HepG2 (cell line): ENCODE measurements around the gene PRM3. TPM values are rescaled to one million over a fixed set of nuclear protein-coding genes. Genes with fewer than 3 reads are reported as not detected.

ENCODE experiments used
- ATF4 ChIP-seq, 2 experiments: fragments of 450-650 bp in 1 of 2; sonication (generic) in 1 of 2; formaldehyde crosslinking; IDR thresholded peaks; 2 replicates each; pipeline versions ENCODE4 v1.5.0 to v1.8.0; 2020 to 2022; ENCODE audit warnings: mild to moderate bottlenecking in 1 of 2, missing genetic modification reagents in 1 of 2
- BRD4 ChIP-seq: sonication (generic); formaldehyde crosslinking; IDR thresholded peaks from 2 replicates; pipeline ENCODE4 v1.4.0; 2020; ENCODE audit warnings: missing genetic modification reagents
- DMAP1 ChIP-seq: IDR thresholded peaks from 2 replicates; pipeline ENCODE4 v1.6.1; 2016
- RNF2 ChIP-seq: fragments of 450-650 bp; conservative IDR thresholded peaks from 2 replicates; pipeline ENCODE4 v1.6.1; 2016; ENCODE audit warnings: low read depth
- YEATS2 ChIP-seq: sonication (generic); formaldehyde crosslinking; IDR thresholded peaks from 2 replicates; pipeline ENCODE4 v1.4.0; 2020; ENCODE audit warnings: missing genetic modification reagents, borderline replicate concordance
- YY1 ChIP-seq: IDR thresholded peaks from 2 replicates; pipeline ENCODE4 v1.6.1; 2011; ENCODE audit warnings: low read length, low read depth, moderate library complexity, mild to moderate bottlenecking; ENCODE audit not compliant: insufficient read depth, insufficient replicate concordance
- ZFP91 ChIP-seq: sonication (generic); formaldehyde crosslinking; IDR thresholded peaks from 2 replicates; pipeline ENCODE4 v1.9.0; 2022; ENCODE audit warnings: missing genetic modification reagents, mild to moderate bottlenecking, borderline replicate concordance
- ZNF224 ChIP-seq: sonication (generic); formaldehyde crosslinking; IDR thresholded peaks from 2 replicates; pipeline ENCODE4 v1.5.0; 2020; ENCODE audit warnings: mild to moderate bottlenecking, missing genetic modification reagents
- ZNF263 ChIP-seq: sonication (generic); formaldehyde crosslinking; IDR thresholded peaks from 2 replicates; pipeline ENCODE4 v1.4.0; 2020; ENCODE audit warnings: missing genetic modification reagents
- ZNF264 ChIP-seq: sonication (generic); formaldehyde crosslinking; IDR thresholded peaks from 2 replicates; pipeline ENCODE4 v1.4.0; 2020; ENCODE audit warnings: missing genetic modification reagents
- ZNF280D ChIP-seq: sonication (generic); formaldehyde crosslinking; IDR thresholded peaks from 2 replicates; pipeline ENCODE4 v1.5.1; 2020; ENCODE audit warnings: mild to moderate bottlenecking, missing genetic modification reagents
- ZNF503 ChIP-seq: sonication (generic); formaldehyde crosslinking; IDR thresholded peaks from 2 replicates; pipeline ENCODE4 v1.4.0; 2020; ENCODE audit warnings: missing genetic modification reagents
- ZNF792 ChIP-seq: IDR thresholded peaks from 2 replicates; pipeline ENCODE4 v1.6.1; 2016
- ZSCAN25 ChIP-seq: sonication (generic); formaldehyde crosslinking; IDR thresholded peaks from 2 replicates; pipeline ENCODE4 v1.8.0; 2022; ENCODE audit warnings: mild to moderate bottlenecking, missing genetic modification reagents
- polyA plus RNA-seq, 8 experiments: library from polyadenylated mRNA; depleted of rRNA in 3 of 8; stranded (reverse) in 7 of 8; unstranded in 1 of 8; fragments of >200 nt; fragmentation: Illumina TruSeq in 4 of 8; extraction: Trizol in 4 of 8; gene quantifications; 2 replicates each; pipeline versions ENCODE4 v1.2.1 to v1.2.3, GENCODE V29; 2011 to 2016; ENCODE audit warnings: low read depth in 4 of 8, missing spikeins in 1 of 8, mixed read lengths in 1 of 8; ENCODE audit not compliant: insufficient read depth in 1 of 8
- total RNA-seq, 5 experiments: library from RNA; depleted of rRNA; stranded (reverse); fragments of >200 nt; fragmentation: Illumina TruSeq; extraction: Trizol; gene quantifications; 2 replicates each; pipeline ENCODE4 v1.2.3, GENCODE V29; 2016; ENCODE audit warnings: low read depth in 1 of 5
- TF ChIP-seq, protein P1 (sequence below): sonication (generic); formaldehyde crosslinking; conservative IDR thresholded peaks from 2 replicates; pipeline ENCODE4 v1.4.0; 2020; ENCODE audit warnings: missing genetic modification reagents
- TF ChIP-seq, protein P2 (sequence below): sonication (generic); formaldehyde crosslinking; IDR thresholded peaks from 2 replicates; pipeline ENCODE4 v1.5.0; 2020; ENCODE audit warnings: mild to moderate bottlenecking, missing genetic modification reagents

PRM3 gene
- total and polyA plus RNA-seq, 2 of the 13 experiments (the other 11 are each of a cell fraction or from before 2014, with no cell fraction given): not detected

DNA sequence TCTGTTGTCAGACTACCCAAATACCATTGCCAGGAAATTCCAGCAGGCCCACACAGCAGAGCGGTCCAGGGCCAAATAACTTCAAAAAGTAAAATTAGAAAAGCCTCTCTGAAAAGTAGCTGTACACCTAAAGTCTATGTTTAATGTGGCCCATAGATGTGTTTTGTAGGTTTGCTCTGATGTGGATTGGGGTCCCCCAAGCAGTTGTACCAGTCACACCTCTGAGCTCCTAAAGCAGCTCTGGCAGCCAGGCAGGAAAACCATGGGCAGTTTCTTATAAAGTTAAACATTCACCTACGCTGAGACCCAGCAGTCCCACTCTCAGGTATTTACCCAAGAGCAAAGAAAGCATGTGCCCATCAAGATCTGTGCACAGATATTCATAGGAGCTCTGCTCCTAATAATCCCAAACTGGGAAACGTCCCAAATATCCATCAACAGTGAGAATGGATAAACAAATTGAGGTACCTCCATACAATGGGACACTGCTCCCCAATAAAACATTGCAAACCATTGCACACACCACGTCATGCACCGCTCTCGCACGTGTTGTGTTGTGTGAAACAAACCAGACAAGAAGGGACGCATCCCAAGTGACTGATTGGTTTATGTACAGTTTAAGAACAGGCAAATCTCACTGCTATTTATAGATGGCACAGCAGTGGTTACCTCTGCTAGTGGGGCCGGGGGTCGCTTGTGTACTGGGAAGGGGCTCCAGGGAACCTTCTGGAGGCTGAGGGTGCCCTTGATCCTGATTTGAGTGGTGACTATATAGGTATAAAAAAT is 23.5 kb upstream of the PRM3 start (continued):
- TF ChIP-seq ZNF503 (CRISPR knock-in tag) (peak; percentile 74), RNF2 (peak; percentile 28; the same call in 1 of the 2 replicates), ZNF224 (CRISPR knock-in tag) (0 out of 2 replicates have a peak, but pooled peaks have one; percentile 30), ZNF264 (CRISPR knock-in tag) (peak; percentile 52; the same call in 1 of the 2 replicates), ZNF263 (CRISPR knock-in tag) (no peak), ZFP91 (CRISPR knock-in tag) (no peak), YY1 (no peak), ZNF280D (CRISPR knock-in tag) (peak; percentile 14; the same call in 1 of the 2 replicates), ZSCAN25 (CRISPR knock-in tag) (no peak), ZNF792 (peak; percentile 42), DMAP1 (CRISPR knock-in tag) (peak; percentile 50), ATF4 (CRISPR knock-in tag; IDR thresholded peaks at IDR 0.05) (no peak), YEATS2 (CRISPR knock-in tag) (0 out of 2 replicates have a peak, but pooled peaks have one; percentile 37), BRD4 (no peak)
- TF ChIP-seq, protein P1, sequence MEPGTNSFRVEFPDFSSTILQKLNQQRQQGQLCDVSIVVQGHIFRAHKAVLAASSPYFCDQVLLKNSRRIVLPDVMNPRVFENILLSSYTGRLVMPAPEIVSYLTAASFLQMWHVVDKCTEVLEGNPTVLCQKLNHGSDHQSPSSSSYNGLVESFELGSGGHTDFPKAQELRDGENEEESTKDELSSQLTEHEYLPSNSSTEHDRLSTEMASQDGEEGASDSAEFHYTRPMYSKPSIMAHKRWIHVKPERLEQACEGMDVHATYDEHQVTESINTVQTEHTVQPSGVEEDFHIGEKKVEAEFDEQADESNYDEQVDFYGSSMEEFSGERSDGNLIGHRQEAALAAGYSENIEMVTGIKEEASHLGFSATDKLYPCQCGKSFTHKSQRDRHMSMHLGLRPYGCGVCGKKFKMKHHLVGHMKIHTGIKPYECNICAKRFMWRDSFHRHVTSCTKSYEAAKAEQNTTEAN: no peak
- TF ChIP-seq, protein P2, sequence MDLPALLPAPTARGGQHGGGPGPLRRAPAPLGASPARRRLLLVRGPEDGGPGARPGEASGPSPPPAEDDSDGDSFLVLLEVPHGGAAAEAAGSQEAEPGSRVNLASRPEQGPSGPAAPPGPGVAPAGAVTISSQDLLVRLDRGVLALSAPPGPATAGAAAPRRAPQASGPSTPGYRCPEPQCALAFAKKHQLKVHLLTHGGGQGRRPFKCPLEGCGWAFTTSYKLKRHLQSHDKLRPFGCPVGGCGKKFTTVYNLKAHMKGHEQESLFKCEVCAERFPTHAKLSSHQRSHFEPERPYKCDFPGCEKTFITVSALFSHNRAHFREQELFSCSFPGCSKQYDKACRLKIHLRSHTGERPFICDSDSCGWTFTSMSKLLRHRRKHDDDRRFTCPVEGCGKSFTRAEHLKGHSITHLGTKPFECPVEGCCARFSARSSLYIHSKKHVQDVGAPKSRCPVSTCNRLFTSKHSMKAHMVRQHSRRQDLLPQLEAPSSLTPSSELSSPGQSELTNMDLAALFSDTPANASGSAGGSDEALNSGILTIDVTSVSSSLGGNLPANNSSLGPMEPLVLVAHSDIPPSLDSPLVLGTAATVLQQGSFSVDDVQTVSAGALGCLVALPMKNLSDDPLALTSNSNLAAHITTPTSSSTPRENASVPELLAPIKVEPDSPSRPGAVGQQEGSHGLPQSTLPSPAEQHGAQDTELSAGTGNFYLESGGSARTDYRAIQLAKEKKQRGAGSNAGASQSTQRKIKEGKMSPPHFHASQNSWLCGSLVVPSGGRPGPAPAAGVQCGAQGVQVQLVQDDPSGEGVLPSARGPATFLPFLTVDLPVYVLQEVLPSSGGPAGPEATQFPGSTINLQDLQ (CRISPR knock-in tag): no peak
